GM21576 (cell line): Measurements from ENCODE around the gene HORMAD2.
"Not testable (repeated sequence)": the region's sequence is repeated elsewhere in the genome, so short reads cannot be mapped to it uniquely, and the experiment has no call there.

Source experiments
- ATAC-seq: cut with Tn5 transposase; IDR thresholded peaks from one replicate; pipeline ENCODE4 v1.9.1; 2021; ENCODE audit warnings: mild to moderate bottlenecking, moderate library complexity; ENCODE audit not compliant: unreplicated experiment

HORMAD2 gene

GRCh38 chr22:30056015-30056414, 24.2 kb upstream of the HORMAD2 start:
- no peak for ATAC-seq

GRCh38 chr22:30057375-30057774, 22.9 kb upstream of the HORMAD2 start:
- no peak for ATAC-seq

- ATAC-seq: not testable (repeated sequence)
Observed at GRCh38 chr22:30059346-30060020, 20.8 kb upstream of the HORMAD2 start.

GRCh38 chr22:30061094-30061493, 19.2 kb upstream of the HORMAD2 start:
- ATAC-seq: not testable (repeated sequence)

- no peak for ATAC-seq
Observed at GRCh38 chr22:30062259-30062658, 18.0 kb upstream of the HORMAD2 start.

GRCh38 chr22:30062950-30063349, 17.3 kb upstream of the HORMAD2 start:
- ATAC-seq: no peak

GRCh38 chr22:30064172-30064571, 16.1 kb upstream of the HORMAD2 start:
- ATAC-seq: no peak

GRCh38 chr22:30073743-30074142, 6.5 kb upstream of the HORMAD2 start:
- ATAC-seq: no peak

GRCh38 chr22:30074147-30074546, 6.1 kb upstream of the HORMAD2 start:
- ATAC-seq: no peak

GRCh38 chr22:30074994-30075393, 5.3 kb upstream of the HORMAD2 start:
- no peak for ATAC-seq

- no peak for ATAC-seq
Observed at GRCh38 chr22:30077279-30077880, 2.9 kb upstream of the HORMAD2 start.

- ATAC-seq: no peak
Observed at GRCh38 chr22:30078320-30079311, 1.6 kb upstream of the HORMAD2 start.

GRCh38 chr22:30080805-30081204, 541 bp downstream of the HORMAD2 start:
- ATAC-seq: no peak

- no peak for ATAC-seq
Observed at GRCh38 chr22:30086496-30086895, 6.2 kb downstream of the HORMAD2 start.

GRCh38 chr22:30087037-30087436, 6.8 kb downstream of the HORMAD2 start:
- not testable (repeated sequence) for ATAC-seq

GRCh38 chr22:30087611-30088010, 7.3 kb downstream of the HORMAD2 start:
- no peak for ATAC-seq

- ATAC-seq: no peak
Observed at GRCh38 chr22:30088468-30088867, 8.2 kb downstream of the HORMAD2 start.

GRCh38 chr22:30089655-30089974, 9.4 kb downstream of the HORMAD2 start:
- no peak for ATAC-seq

GRCh38 chr22:30092686-30093085, 12.4 kb downstream of the HORMAD2 start:
- ATAC-seq: no peak

GRCh38 chr22:30094804-30095203, 14.5 kb downstream of the HORMAD2 start:
- no peak for ATAC-seq

- ATAC-seq: no peak
Observed at GRCh38 chr22:30097861-30098260, 17.6 kb downstream of the HORMAD2 start.

GRCh38 chr22:30100770-30101169, 20.5 kb downstream of the HORMAD2 start:
- not testable (repeated sequence) for ATAC-seq
